ENCODE measurements around the gene KLF5. TPM values are rescaled to one million over a fixed set of nuclear protein-coding genes. Genes with fewer than 3 reads are reported as not detected.

Gene KLF5
- polyA plus RNA-seq, 1 of the 3 experiments (the other 2 are of a cell fraction), result 2.7 TPM

- Histone ChIP-seq H3F3A (replicated peaks; ENCODE audit: insufficient read depth) (no peaks in the 10 kb centered on the region), H3K4me1 (ENCODE audit: control insufficient read depth in 1 of 2, insufficient read depth in 2 of 2, low read depth in 1 of 2, low read length in 1 of 2) (no peaks in the 10 kb centered on the region), H3K79me2 (ENCODE audit: insufficient read depth) (no peaks in the 10 kb centered on the region), H3K4me2 (no peak overlapping the region), H3K9ac (no peak overlapping the region), H4K20me1 (ENCODE audit: insufficient read depth) (no peaks in the 10 kb centered on the region), H3K27ac (ENCODE audit: low read depth in 2 of 2, low read length in 1 of 2) (no peak overlapping the region), H3K9me2 (no peaks in the 10 kb centered on the region), H3K4me3 (ENCODE audit: low read depth in 2 of 2, low read length in 1 of 2) (no peak overlapping the region), H2AFZ (ENCODE audit: low read depth) (no peak overlapping the region), H3K27me3 (ENCODE audit: insufficient read depth) (no peaks in the 10 kb centered on the region), H3K36me3 (replicated peaks in 1 of 2; ENCODE audit: control insufficient read depth in 1 of 2, insufficient read depth in 2 of 2, low read length in 1 of 2) (no peaks in the 10 kb centered on the region), H3K9me3 (no peaks in the 10 kb centered on the region)
- WGBS (ENCODE audit: low lambda C conversion rate), result 96% methylated on average over 3 of the region's 3 CpGs
- POLR2A ChIA-PET, result no interaction called here
- CTCF ChIA-PET, result no interaction called here
- TF ChIP-seq EP300 (IDR thresholded peaks at IDR 0.05; ENCODE audit: borderline replicate concordance in 1 of 2, low read depth in 1 of 2, low read length in 1 of 2) (no peak), FOXM1 (IDR thresholded peaks at IDR 0.05; ENCODE audit: low read depth) (no peak), PBX3 (IDR thresholded peaks at IDR 0.05) (no peak), EZH2phosphoT487 (IDR thresholded peaks at IDR 0.05; ENCODE audit: borderline replicate concordance, low read depth) (no peak), FOXJ3 (CRISPR knock-in tag; IDR thresholded peaks at IDR 0.05) (no peak), YY1 (IDR thresholded peaks at IDR 0.05; ENCODE audit: low read depth) (no peak), TAF1 (IDR thresholded peaks at IDR 0.05; ENCODE audit: borderline replicate concordance, low read depth, low read length) (no peak), MEF2A (IDR thresholded peaks at IDR 0.05; ENCODE audit: borderline replicate concordance, low read depth) (no peak), CTCF (IDR thresholded peaks at IDR 0.05) (no peak), GATA2 (CRISPR knock-in tag; IDR thresholded peaks at IDR 0.05) (no peak), TCF12 (IDR thresholded peaks at IDR 0.05) (no peak), JUND (IDR thresholded peaks at IDR 0.05) (no peak), POLR2AphosphoS5 (IDR thresholded peaks at IDR 0.05; ENCODE audit: low read depth, low read length) (no peak), CHD2 (IDR thresholded peaks at IDR 0.05; ENCODE audit: low read length, partially characterized antibody) (no peak), MXI1 (IDR thresholded peaks at IDR 0.05; ENCODE audit: low read depth, low read length) (no peak), RFX5 (IDR thresholded peaks at IDR 0.05; ENCODE audit: low read length) (no peak), MAX (IDR thresholded peaks at IDR 0.05; ENCODE audit: low read depth) (no peak)
- no peak for DNase-seq
Observed at GRCh38 chr13:73119612-73120011, 60.8 kb downstream of the KLF5 start.

Small RNAs within 50 kb of the gene (small RNA-seq; reads per million reads assigned to genes)
- gene RNU6-66P, result 0 reads per million in 7 experiments
